NCI-H2029 (cell line): ENCODE results near the gene ERP44.
A peak's percentile ranks its signal among the peaks of the same experiment; 100 is the strongest.
"Not testable (repeated sequence)": the region's sequence is repeated elsewhere in the genome, so short reads cannot be mapped to it uniquely, and the experiment has no call there.

ENCODE experiments used
- DNase-seq: peaks from one replicate; lab custom pipeline; 2025; lab: John Stamatoyannopoulos, UW

ERP44 gene

DNA sequence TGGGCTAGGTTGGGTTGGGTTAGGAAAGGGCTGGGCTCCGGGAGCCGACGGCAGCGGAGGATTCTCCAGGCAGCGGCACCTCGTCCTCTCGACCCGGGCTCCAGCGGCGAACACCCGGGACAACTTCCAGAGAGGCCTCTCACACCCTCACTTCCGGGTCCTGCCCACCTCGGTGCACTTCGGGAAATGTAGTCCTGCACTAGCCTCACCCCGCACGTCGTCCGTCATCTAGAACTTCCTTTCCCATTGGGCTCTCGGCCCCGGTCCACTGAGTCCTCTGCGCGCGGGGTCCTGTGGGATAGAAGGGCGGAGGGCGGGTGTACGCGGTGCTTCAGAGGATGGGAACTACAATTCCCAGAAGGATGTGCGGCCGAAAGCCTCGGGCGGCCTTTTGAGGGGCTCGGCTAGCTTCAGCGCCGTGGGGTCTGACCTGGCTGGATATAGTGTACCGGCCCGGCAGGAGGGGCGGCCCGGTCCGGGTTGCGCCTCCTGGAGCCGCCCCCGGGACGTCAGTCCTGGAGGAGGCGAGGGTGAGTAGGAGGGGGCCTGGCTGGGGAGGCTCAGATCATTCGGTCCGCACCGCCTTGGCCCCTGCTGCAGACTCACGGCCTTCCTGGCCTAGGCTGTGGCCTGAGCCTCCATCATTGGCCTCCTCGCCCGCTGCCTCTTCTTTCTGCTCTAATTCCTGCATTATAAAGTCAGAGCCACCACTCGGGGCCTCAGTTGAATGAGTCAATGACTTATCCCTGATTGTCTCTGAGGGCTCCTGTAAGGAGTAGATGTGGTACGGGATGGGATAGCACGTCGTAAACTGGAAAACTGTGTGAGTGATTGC lies at the start of gene ERP44, which contains the start of gene INVS:
Gene ERP44, minus strand, starts transcription at position 114 of the 835 bp plus-strand sequence. CDS start 160 bp downstream, outside the sequence.
Gene INVS, plus strand, starts transcription at position 357 of the 835 bp plus-strand sequence. CDS start 5,279 bp downstream, outside the sequence.
- DNase-seq = peak; percentile 99

DNA sequence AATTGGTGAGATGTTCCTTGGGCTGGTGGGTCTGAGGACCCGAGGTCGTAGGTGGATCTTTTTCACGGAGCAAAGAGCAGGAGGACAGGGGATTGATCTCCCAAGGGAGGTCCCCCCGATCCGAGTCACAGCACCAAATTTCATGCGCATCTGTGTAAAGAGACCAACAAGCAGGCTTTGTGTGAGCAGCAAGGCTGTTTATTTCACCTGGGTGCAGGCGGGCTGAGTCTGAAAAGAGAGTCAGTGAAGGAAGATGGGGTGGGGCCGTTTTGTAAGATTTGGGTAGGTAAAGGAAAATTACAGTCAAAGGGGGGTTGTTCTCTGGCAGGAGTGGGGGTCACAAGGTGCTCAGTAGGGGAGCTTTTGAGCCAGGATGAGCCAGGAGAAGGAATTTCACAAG lies 47.2 kb upstream of the ERP44 start:
- DNase-seq = not testable (repeated sequence)

DNA sequence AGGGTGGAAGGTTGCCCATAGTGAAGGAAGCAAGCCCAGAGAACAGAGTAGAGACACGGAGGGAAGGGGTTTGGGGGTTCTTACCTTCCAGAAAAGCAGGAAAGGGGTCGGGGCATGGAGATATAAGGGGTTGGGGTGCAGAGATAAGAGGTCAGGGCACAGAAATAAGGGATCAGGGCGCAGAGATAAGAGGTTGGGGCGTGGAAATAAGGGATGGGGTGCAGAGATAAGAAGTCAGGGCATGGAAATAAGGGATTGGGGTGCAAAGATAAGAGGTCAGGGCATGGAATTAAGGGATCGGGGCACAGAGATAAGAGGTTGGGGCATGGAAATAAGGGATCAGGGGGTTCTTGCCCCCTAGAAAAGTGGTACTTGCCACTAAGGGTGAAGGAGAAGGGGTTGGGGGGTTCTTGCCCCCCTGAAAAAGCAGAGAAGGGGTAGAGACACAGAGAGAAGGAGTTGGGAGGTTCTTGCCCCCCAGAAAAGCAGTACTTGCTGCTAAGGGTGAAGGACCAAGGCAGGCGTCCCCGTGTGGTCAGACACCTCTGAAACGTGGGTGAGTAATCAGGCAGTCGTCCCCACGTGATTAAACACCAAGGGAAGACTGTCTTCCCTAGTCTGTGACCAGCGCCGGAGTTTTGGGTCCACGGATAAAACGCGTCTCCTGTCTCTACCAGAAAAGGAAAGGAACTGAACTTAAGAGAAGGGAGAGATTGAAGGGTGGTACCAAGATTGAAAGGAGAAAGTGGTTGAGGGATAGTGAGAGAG lies 46.6 kb upstream of the ERP44 start:
- not testable (repeated sequence) for DNase-seq

DNA sequence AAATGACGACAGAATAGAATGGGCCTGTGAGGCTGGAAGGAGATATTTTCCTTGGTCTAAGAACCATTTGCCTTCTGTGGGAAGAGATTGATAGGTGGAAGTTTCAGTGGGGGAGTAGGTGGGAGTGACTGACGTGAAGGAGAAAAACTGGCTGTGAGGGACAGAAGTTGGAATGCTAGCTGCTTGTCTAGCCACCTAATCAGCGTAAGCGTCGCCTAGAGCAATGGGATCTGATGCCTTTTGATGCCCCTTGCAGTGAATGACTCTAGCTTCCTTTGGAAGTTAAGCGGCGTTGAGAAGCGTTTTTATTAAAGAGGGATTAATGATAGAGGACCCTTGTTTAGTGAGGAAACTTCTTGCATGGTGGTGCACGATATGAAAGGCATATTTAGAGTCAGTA lies 43.1 kb upstream of the ERP44 start:
- not testable (repeated sequence) for DNase-seq

DNA sequence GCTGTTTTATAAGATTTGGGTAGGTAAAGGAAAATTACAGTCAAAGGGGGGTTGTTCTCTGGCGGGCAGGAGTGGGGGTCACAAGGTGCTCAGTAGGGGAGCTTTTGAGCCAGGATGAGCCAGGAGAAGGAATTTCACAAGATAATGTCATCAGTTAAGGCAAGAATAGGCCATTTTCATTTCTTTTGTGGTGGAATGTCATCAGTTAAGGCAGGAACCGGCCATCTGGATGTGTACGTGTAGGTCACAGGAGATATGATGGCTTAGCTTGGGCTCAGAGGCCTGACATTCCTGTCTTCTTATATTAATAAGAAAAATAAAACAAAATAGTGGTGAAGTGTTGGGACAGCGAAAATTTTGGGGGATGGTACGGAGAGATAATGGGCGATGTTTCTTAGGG lies 41.5 kb upstream of the ERP44 start:
- not testable (repeated sequence) for DNase-seq

DNA sequence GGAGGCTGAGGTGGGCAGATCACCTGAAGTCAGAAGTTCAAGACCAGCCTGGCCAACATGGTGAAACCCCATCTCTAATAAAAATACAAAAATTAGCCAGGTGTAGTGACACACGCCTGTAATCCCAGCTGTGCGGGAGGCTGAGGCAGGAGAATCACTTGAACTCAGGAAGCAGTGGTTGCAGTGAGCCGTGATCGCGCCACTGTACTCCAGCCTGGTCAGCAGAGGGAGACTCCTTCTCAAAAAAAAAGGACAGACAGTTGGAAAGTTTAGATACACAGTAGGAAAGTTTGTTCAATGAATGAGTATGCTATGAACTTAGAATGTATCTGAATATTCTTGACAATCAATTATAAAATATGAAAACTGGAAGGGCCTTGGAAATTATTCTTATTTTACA lies 38.0 kb upstream of the ERP44 start:
- DNase-seq = not testable (repeated sequence)

DNA sequence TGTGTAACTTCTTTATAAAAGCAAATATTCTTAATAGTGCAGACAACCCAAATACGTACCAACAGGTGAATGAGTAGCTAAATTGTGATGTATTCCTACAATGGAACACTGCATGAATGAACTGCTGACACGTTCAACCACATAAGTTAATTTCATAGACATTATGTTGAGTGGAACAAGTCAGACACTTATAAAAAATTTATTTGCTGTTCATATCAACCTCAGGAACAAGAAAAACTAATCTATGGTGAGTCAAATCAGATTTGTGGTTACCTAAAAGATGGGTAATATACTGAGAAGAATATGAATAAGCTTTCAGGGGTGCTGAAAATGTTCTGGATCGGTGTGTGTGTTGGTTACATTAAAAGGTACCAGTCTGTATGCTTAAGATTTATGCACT lies 35.9 kb upstream of the ERP44 start:
- DNase-seq = no peak

DNA sequence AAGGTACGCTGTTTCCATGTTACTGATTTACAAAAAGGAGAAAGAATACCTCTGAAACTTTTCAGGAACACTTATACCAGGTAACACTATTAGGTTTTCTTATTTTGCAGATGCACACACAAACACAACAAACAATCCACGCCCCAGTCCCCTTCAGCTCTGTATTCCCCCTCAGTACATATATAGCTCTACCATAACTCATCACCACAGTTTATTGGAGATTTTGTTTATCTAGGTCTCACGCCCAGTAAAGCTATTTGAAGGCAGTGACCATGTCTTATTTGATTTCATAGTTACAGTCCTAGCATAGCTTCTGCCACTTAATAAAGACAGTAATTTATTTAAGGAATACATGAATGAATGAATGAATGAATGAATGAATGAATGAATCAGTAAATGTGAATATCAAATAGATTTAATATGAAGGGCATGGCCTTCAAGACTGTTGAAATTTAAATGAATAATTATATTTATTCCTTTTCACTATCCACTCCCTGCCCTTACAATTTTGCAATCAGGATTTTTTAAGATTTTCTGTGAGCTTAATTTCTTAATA lies 33.2 kb upstream of the ERP44 start:
- DNase-seq = no peak

DNA sequence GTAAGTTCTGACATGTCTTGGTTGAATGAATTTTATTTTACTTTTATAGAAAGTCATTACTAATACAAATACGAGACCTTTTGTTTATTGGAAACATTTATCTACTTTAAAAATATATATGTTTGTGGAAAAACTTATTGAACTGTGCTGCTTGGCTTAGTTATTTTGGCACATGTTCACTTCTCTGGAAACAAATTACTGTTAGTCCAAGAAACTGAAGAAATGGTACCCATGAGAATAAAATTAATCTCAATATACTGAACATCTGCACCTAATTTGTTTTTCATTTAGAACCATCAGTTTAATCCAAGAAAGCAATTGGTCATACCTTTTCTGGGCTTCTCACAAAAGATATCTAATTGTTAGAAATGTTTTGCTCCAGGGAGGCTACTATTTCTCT lies 32.4 kb upstream of the ERP44 start:
- DNase-seq = no peak

DNA sequence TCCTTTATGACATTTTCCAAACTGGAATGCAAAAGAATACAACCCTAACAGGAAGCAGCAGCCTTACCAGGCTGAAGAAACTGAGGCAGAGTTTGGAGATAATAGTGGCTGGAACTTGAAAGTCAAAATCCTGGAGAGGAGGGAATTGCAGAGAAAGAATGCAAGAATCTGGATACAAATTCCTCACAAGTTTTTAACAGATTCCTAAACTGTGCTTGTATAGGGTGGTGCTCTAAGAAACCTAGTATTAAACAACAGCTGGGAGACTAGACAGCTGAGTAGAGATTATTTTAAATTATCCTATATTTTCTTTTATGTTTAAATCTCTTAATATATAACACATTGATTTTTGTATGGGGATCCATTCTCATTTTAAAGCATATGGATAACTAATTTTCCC lies 31.0 kb upstream of the ERP44 start:
- no peak for DNase-seq

DNA sequence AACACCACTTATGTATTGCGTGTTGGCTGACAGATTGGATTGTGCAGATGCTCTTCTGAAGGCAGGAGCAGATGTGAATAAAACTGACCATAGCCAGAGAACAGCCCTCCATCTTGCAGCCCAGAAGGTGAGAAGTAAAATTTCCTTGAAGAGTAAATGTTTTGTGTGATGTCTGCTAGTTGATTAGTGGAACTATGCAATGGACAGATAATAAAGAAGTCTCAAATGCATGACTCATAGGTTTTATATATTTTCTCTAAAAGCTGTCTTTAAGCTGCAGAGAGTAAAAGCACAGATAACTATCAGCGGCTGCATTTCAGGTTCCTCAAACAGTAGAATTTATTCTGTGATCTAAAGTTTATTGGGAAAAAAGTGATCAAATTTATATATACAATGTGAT lies 27.6 kb upstream of the ERP44 start:
- no peak for DNase-seq

DNA sequence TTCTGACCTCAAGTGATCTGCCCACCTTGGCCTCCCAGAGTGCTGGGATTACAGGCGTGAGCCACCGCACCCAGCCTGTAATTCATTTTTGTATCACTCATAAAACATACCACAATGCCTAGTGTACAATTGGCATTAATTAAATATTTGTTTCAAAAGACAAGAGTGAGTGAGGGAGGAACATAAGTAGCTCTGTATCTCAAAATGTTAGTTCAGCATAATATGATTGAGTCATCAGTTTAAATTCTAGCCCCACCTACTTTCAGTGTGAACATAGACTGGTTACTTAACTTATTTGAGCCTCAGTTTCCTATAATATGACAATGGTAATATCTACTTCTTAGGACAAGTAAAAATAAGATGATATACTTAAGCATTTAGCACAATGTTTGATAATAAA lies 27.1 kb upstream of the ERP44 start:
- DNase-seq = no peak

DNA sequence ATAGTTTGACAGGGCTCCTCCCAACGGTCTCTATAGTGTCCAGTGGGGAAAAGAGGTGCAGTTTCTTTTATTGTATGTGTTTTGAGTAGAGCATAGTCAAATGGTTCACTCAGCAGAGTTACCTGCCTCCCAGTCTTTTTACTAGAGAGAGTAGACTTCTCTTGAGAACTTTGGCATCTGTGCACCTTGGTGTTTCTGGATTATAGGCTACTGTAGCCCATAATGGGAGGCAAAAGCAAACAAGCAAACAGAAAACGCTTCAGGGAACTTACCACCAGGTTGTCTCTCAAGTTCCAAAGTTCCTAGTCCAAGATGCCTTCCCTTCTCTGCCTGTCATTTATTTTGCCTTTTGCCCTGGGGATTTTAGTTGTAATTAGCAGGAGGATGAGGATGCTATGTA lies 26.4 kb upstream of the ERP44 start:
- DNase-seq = no peak

DNA sequence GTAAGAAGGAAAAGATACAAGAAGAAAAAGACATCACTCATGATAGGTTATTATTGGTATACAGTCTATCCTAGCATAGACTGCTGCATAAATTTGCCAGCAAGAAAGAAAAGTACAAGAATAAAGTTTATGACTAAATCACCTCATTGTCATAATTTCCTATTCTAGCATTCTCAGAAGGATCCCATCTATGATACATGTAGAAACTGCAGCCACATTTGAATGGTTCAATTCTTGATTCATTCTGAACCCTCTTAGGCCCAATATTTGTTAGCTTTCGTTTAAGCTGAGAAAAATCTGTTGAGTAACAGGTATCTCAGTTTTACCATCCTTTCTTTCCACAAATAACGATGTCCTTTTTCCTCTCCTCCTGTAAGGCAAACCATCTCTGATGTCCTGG lies 21.5 kb upstream of the ERP44 start:
- DNase-seq = no peak

DNA sequence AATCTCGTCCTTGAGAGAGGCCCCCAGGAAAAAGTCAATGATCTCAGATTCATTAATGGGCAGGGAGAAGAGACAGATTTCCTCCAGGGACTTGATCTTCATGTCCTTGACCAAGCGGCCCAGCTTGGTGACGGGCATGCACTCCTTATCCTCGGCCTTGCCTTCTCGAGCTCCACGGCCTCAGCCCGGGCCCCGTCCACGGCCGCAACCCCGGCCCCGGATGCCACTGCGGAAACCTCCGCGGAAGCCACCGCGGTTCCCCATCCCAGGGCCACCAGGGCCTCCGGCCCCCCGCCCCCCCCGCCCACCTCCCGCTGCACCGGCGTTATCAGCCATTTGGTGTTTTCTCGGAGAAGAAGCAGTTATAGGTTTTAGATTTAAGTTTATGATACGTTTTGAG lies 18.5 kb upstream of the ERP44 start:
- no peak for DNase-seq

DNA sequence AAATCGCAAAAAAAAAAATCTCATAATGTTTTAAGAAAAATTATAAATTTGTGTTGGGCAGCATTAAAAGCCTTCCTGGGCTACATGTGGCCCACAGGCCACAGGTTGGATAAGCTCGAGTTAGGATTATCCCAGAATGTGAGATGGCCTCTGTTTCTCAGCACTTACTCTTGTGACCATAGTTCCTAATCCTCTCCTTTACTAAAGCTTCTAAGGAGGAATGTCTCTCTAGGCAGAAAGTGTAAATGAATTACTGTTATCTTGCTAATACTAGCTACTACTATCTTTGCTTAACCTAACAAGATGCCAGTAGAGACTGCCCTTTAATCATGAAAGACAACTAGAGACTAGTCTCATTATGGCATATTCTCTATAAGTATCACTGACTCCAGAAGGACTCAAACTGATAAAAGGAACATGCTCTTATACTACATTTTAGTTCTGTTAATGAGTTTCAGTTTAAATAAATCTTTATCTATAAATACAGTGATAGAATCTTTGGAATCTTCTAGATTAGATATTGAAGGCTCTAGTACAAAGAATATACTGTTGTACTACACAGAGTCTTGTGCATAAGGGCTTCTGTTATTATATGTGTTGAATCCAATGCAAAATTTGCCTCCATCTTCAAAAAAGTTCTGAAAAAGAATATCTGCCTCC lies 14.0 kb upstream of the ERP44 start:
- DNase-seq = no peak

DNA sequence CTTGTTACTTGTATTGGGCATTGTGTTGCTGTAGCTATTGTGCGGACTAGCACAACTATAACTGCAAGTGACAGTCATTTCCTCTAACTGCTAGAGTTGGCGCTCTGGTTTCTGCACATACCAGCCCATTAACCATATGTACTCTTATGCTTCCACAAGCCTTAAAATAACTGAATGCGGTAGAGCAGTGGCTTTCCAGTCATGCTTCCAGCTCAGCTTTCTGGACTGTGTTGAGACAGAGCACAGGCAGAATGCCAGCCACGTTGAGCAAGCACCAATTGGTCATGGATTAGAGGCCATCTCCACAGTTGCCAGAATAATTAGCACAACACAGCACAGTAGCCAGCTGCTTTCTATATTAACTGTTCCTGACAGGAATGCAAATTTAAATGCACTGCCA lies 12.4 kb upstream of the ERP44 start:
- DNase-seq = peak; percentile 60

DNA sequence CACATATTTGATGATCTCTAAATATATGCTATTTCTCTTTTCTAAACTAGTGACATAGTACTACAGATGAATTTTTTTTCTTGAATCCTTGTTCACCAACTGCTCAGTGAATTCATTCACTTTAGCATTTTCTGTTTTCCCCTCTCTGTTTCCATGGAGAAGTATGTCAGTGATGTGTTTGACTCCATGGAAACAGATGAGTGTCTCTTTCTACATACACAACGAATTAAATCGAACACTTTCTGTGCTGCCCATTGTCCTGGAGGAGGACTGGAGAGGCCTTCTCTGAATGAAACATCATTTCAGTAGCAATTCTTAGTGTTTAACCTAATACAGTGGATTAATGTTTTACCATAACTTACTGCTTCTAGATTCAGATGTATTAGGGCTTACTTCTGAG lies 9.8 kb upstream of the ERP44 start:
- peak; percentile 57 for DNase-seq

DNA sequence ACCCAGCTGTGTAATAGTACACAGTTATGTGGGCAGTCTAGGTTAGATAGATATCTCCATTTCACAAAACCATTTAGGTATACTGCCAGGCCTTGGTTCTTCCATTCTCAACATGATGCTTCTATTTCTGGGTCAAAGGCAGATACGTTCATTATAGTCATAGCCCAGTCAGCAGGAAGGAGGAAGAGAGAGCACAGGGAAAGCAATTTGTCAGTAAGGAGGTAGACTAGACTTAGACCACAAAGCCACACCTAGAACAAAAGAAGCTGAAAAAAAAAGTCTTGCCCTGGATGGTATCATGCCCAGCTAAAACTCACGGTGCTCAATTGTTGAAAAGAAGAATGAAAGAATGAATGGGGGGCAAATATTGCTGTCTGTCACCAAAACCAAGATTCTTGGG lies 7.8 kb upstream of the ERP44 start:
- DNase-seq = no peak

DNA sequence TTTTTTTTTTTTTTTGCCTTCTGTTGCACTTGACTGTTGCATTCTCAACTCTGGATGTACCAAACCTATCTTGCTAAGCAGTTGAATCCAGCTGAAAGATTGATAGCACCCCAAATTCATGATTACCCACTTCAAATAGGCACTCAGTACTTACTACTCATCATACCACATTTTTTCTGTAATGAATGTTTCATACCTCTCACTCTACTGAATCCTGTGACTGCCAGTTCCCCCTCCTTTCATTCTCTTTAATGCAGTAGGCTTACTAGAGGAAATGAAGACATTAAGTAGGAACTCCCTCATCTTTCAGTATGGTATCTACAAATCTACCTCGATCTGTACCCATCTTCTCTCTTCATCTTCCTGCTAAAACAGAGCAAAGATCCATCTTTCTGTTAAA lies 7.1 kb upstream of the ERP44 start:
- no peak for DNase-seq

DNA sequence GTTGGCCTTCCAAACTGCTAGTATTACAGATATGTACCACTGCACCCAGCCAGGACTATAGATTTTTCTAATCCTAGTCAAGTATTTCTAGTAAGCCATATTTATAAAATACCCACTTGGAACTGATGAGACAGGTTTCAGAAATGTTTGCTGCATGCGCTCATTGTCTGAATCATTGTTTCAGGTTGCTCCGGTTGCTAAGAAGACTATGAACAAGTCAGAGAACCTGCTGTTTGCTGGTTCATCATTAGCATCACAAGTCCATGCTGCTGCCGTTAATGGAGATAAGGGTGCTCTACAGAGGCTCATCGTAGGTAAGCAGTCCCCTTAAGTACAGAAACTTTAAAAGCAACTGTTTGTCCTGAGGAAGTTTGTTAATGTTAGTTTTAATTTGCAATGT lies 5.5 kb upstream of the ERP44 start:
- DNase-seq = no peak

DNA sequence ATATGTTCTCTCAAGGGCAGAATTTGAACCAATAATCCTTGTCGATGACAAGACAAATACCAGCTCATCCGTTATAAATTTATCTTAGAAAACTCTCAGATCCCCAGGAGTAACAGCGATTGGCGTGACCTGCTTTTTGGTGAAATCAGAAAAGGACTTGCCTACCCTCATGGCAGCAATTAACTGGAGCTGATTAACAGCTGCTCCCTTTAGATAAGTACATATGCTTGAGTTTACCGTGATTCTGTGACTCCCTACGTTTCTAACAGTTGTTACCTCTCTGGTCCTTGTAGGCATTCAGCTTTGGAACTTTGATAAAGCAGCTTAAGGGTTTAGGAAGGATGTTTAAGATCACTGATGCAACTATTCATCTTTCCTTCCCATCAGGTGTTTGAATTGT lies 2.8 kb upstream of the ERP44 start:
- DNase-seq = no peak
